GM23338 (cell line): ENCODE measurements around the gene CLHC1. TPM values are rescaled to one million over a fixed set of nuclear protein-coding genes. Genes with fewer than 3 reads are reported as not detected.
A peak's percentile ranks its signal among the peaks of the same experiment; 100 is the strongest.

Source experiments
- ATAC-seq: fragments of 200-7000 bp; cut with Tn5 transposase; 3 replicates; pipeline ENCODE4 v1.9.1; 2020
- DNase-seq: peaks from one replicate; pipeline ENCODE4 v3.0.0-alpha.2; 2015; ENCODE audit warnings: low spot score
- H2AFZ ChIP-seq: fragments of 200-600 bp; sonication (generic); 2 replicates; pipeline ENCODE4 v1.8.0; 2016; ENCODE audit warnings: antibody characterized with exemption, mild to moderate bottlenecking, moderate library complexity
- H3F3A ChIP-seq: fragments of 200-600 bp; sonication (generic); replicated peaks from 2 replicates; pipeline ENCODE4 v1.8.0; 2017; ENCODE audit warnings: antibody characterized with exemption, mixed run types, low read depth
- H3K27ac ChIP-seq: fragments of 200-600 bp; sonication (generic); 2 replicates; pipeline ENCODE4 v1.6.1; 2016; ENCODE audit warnings: low read depth
- H3K27me3 ChIP-seq: fragments of 200-600 bp; sonication (generic); 2 replicates; pipeline ENCODE4 v1.8.0; 2016; ENCODE audit warnings: mild to moderate bottlenecking, mixed run types, moderate library complexity; ENCODE audit not compliant: insufficient read depth
- H3K36me3 ChIP-seq: fragments of 200-600 bp; sonication (generic); 2 replicates; pipeline ENCODE4 v1.8.0; 2016; ENCODE audit warnings: mild to moderate bottlenecking; ENCODE audit not compliant: insufficient read depth
- H3K4me1 ChIP-seq: fragments of 200-600 bp; sonication (generic); 2 replicates; pipeline ENCODE4 v1.8.0; 2016; ENCODE audit warnings: mild to moderate bottlenecking, moderate library complexity; ENCODE audit not compliant: insufficient read depth
- H3K4me2 ChIP-seq: fragments of 200-600 bp; sonication (generic); 2 replicates; pipeline ENCODE4 v1.7.1; 2017; ENCODE audit warnings: mixed run types
- H3K4me3 ChIP-seq: fragments of 200-600 bp; sonication (generic); 2 replicates; pipeline ENCODE4 v1.6.1; 2016; ENCODE audit warnings: mixed run types
- H3K79me2 ChIP-seq: fragments of 200-600 bp; sonication (generic); replicated peaks from 2 replicates; pipeline ENCODE4 v1.8.0; 2017; ENCODE audit warnings: mild to moderate bottlenecking; ENCODE audit not compliant: insufficient read depth
- H3K9me2 ChIP-seq: fragments of 200-600 bp; sonication (generic); 2 replicates; pipeline ENCODE4 v1.8.0; 2017; ENCODE audit not compliant: insufficient read depth
- H4K20me1 ChIP-seq: fragments of 200-600 bp; sonication (generic); replicated peaks from 2 replicates; pipeline ENCODE4 v1.8.0; 2017; ENCODE audit warnings: mild to moderate bottlenecking; ENCODE audit not compliant: insufficient read depth
- H3K27ac Mint-ChIP-seq: 2 replicates; pipeline ENCODE4 v1.8.0; 2020; ENCODE audit warnings: inconsistent platforms, mild to moderate bottlenecking, moderate library complexity, mixed read lengths
- H3K27me3 Mint-ChIP-seq: 3 replicates; pipeline ENCODE4 v1.8.0; 2022; ENCODE audit warnings: low read depth, mild to moderate bottlenecking, moderate library complexity, mixed read lengths, inconsistent platforms; ENCODE audit not compliant: insufficient read depth, poor library complexity
- H3K36me3 Mint-ChIP-seq: 3 replicates; pipeline ENCODE4 v1.8.0; 2021; ENCODE audit warnings: low read depth, mild to moderate bottlenecking, inconsistent platforms, moderate library complexity, mixed read lengths
- H3K4me1 Mint-ChIP-seq: 3 replicates; pipeline ENCODE4 v1.8.0; 2020; ENCODE audit warnings: mild to moderate bottlenecking, inconsistent platforms, mixed read lengths
- H3K4me3 Mint-ChIP-seq: 3 replicates; pipeline ENCODE4 v1.8.0; 2021; ENCODE audit warnings: moderate library complexity, mild to moderate bottlenecking, inconsistent platforms, mixed read lengths
- H3K9me3 Mint-ChIP-seq: 3 replicates; pipeline ENCODE4 v1.8.0; 2020; ENCODE audit warnings: moderate library complexity, mild to moderate bottlenecking, inconsistent platforms, mixed read lengths
- CREB1 ChIP-seq: fragments of 250-450 bp; sonication (Bioruptor Pico); IDR thresholded peaks from 2 replicates; pipeline ENCODE4 v1.5.0; 2020; ENCODE audit warnings: low read depth, mild to moderate bottlenecking, moderate library complexity
- CTCF ChIP-seq, 2 experiments: fragments of 200-600 bp in 1 of 2; sonication (generic) in 1 of 2; conservative IDR thresholded peaks; 2 replicates each; pipeline versions ENCODE4 v1.5.1 to v1.6.1; 2016 to 2017; ENCODE audit warnings: antibody characterized with exemption in 2 of 2, low read depth in 2 of 2, mild to moderate bottlenecking in 2 of 2, moderate library complexity in 1 of 2
- ETS1 ChIP-seq: IDR thresholded peaks from 2 replicates; pipeline ENCODE4 v1.6.1; 2016; ENCODE audit warnings: antibody characterized with exemption
- ZNF462 ChIP-seq: fragments of 250-450 bp; sonication (Bioruptor Pico); IDR thresholded peaks from 2 replicates; pipeline ENCODE4 v1.5.0; 2020; ENCODE audit warnings: mild to moderate bottlenecking, moderate library complexity
- polyA plus RNA-seq: library from polyadenylated mRNA; unstranded; fragments of >200 nt; fragmentation: Nextera tagmentation; extraction: Ambion mirVana; gene quantifications from 2 replicates; pipeline ENCODE4 v1.2.1, GENCODE V29; 2016
- total RNA-seq: library from RNA; depleted of rRNA; stranded (reverse); fragments of >200 nt; shearing (Covaris generic); gene quantifications from 2 replicates; pipeline ENCODE4 v1.2.3, GENCODE V29; 2014

Gene CLHC1
- total and polyA plus RNA-seq, 2 experiments from 2014 or later, result 3.1 to 5.0 TPM

- Histone ChIP-seq H3F3A (peaks cover 9% of the 10 kb centered on the region; the same call in 1 of the 2 replicates), H3K4me1 (no peaks in the 10 kb centered on the region), H3K27me3 (no peaks in the 10 kb centered on the region), H3K4me3 (no peak overlapping the region), H3K27ac (peak overlapping the region; percentile 85), H4K20me1 (no peaks in the 10 kb centered on the region), H3K79me2 (peaks cover 14% of the 10 kb centered on the region), H2AFZ (no peak overlapping the region), H3K4me2 (no peak overlapping the region), H3K36me3 (no peaks in the 10 kb centered on the region), H3K9me2 (no peaks in the 10 kb centered on the region)
- Mint-ChIP-seq H3K27ac (no peak overlapping the region), H3K9me3 (no peaks in the 10 kb centered on the region), H3K4me3 (no peak overlapping the region), H3K36me3 (peaks cover 5% of the 10 kb centered on the region; the same call in 1 of the 3 replicates), H3K4me1 (peaks cover 7% of the 10 kb centered on the region), H3K27me3 (peaks cover 10% of the 10 kb centered on the region)
- TF ChIP-seq ETS1, result no peak
- peak in 1 of 2 experiments; percentile 20; a peak in 1 of 4 replicates for TF ChIP-seq CTCF (conservative IDR thresholded peaks at IDR 0.05; ENCODE audit: low read depth in 2 of 2)
- peak; percentile 22 for ATAC-seq
- DNase-seq, result peak; percentile 30
Observed at GRCh38 chr2:55224761-55225261, 7.3 kb downstream of the CLHC1 start.

- H4K20me1 ChIP-seq, result no peaks in the 10 kb centered on the region
- no peaks in the 10 kb centered on the region for H3K27me3 ChIP-seq
- peak overlapping the region; percentile 73 for H3K4me3 Mint-ChIP-seq
- peak overlapping the region; percentile 69; the same call in 1 of the 2 replicates for H2AFZ ChIP-seq
- ATAC-seq (peak; percentile 8), DNase-seq (peak; percentile 43)
- H3F3A ChIP-seq, result peaks cover 9% of the 10 kb centered on the region; the same call in 1 of the 2 replicates
- no peaks in the 10 kb centered on the region for H3K4me1 ChIP-seq
- H3K36me3 ChIP-seq, result no peaks in the 10 kb centered on the region
- TF ChIP-seq ZNF462 (CRISPR knock-in tag) (no peak), CREB1 (CRISPR knock-in tag) (no peak), ETS1 (no peak)
- peak overlapping the region; percentile 79 for H3K4me2 ChIP-seq
- H3K79me2 ChIP-seq, result peaks cover 8% of the 10 kb centered on the region
- peaks cover 7% of the 10 kb centered on the region for H3K27me3 Mint-ChIP-seq
- H3K27ac ChIP-seq, result peak overlapping the region; percentile 56; the same call in 1 of the 2 replicates
- H3K4me1 Mint-ChIP-seq, result peaks cover 7% of the 10 kb centered on the region
- H3K9me3 Mint-ChIP-seq, result no peaks in the 10 kb centered on the region
- peaks cover 2% of the 10 kb centered on the region; the same call in 1 of the 3 replicates for H3K36me3 Mint-ChIP-seq
- no peaks in the 10 kb centered on the region for H3K9me2 ChIP-seq
- no peak overlapping the region; the same call in 1 of the 2 replicates for H3K27ac Mint-ChIP-seq
- peak overlapping the region; percentile 75 for H3K4me3 ChIP-seq
Observed at GRCh38 chr2:55223958-55224760, 7.9 kb downstream of the CLHC1 start.
